ENCODE results near the gene NEUROD4. TPM values are rescaled to one million over a fixed set of nuclear protein-coding genes. Genes with fewer than 3 reads are reported as not detected.

The NEUROD4 gene
- 0.62 and 1.8 TPM in 2 replicates for total RNA-seq (ENCODE audit: low replicate concordance)

- H3K27me3 ChIP-seq: peaks cover 54% of the 10 kb centered on the region
- no peaks in the 10 kb centered on the region for H4K20me1 ChIP-seq (ENCODE audit: low read depth)
- H2AFZ ChIP-seq (replicated peaks): peak within 1 kb of the TSS; percentile 68
- no peaks in the 10 kb centered on the region for H3K36me3 ChIP-seq
- H3K27ac Mint-ChIP-seq: peak within 1 kb of the TSS; percentile 12
- H3K4me3 Mint-ChIP-seq: peak within 1 kb of the TSS; percentile 76
- H3K9ac ChIP-seq: no peak within 1 kb of the TSS
- no peak within 1 kb of the TSS for H3K27ac ChIP-seq
- peaks cover 23% of the 10 kb centered on the region for H3K4me1 Mint-ChIP-seq
- H3F3A ChIP-seq (ENCODE audit: low read depth): no peaks in the 10 kb centered on the region
- H3K9me3 ChIP-seq (ENCODE audit: low read depth): no peaks in the 10 kb centered on the region
- H3K9me3 Mint-ChIP-seq: no peaks in the 10 kb centered on the region
- H3K27me3 Mint-ChIP-seq (ENCODE audit: insufficient read depth, low read depth): peaks cover 15% of the 10 kb centered on the region
- DNase-seq (ENCODE audit: low spot score): peak; percentile 96
- peak within 1 kb of the TSS; percentile 62 for H3K4me2 ChIP-seq
- H3K4me3 ChIP-seq: peak within 1 kb of the TSS; percentile 28
- no peaks in the 10 kb centered on the region for H3K79me2 ChIP-seq (ENCODE audit: low read depth)
- TF ChIP-seq, protein P1, sequence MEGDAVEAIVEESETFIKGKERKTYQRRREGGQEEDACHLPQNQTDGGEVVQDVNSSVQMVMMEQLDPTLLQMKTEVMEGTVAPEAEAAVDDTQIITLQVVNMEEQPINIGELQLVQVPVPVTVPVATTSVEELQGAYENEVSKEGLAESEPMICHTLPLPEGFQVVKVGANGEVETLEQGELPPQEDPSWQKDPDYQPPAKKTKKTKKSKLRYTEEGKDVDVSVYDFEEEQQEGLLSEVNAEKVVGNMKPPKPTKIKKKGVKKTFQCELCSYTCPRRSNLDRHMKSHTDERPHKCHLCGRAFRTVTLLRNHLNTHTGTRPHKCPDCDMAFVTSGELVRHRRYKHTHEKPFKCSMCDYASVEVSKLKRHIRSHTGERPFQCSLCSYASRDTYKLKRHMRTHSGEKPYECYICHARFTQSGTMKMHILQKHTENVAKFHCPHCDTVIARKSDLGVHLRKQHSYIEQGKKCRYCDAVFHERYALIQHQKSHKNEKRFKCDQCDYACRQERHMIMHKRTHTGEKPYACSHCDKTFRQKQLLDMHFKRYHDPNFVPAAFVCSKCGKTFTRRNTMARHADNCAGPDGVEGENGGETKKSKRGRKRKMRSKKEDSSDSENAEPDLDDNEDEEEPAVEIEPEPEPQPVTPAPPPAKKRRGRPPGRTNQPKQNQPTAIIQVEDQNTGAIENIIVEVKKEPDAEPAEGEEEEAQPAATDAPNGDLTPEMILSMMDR (IDR thresholded peaks at IDR 0.05): no peak
- TF ChIP-seq EZH2 (IDR thresholded peaks at IDR 0.05) (no peak), EZH2phosphoT487 (IDR thresholded peaks at IDR 0.05) (no peak)
- peaks cover 13% of the 10 kb centered on the region for H3K4me1 ChIP-seq
- no peaks in the 10 kb centered on the region for H3K36me3 Mint-ChIP-seq
These were observed at the start of gene NEUROD4 for GRCh38 chr12:55019784-55020183. NEUROD4 (plus strand) TSS chr12:55019974; CDS start chr12:55026440, 6,466 bp downstream.

DNA sequence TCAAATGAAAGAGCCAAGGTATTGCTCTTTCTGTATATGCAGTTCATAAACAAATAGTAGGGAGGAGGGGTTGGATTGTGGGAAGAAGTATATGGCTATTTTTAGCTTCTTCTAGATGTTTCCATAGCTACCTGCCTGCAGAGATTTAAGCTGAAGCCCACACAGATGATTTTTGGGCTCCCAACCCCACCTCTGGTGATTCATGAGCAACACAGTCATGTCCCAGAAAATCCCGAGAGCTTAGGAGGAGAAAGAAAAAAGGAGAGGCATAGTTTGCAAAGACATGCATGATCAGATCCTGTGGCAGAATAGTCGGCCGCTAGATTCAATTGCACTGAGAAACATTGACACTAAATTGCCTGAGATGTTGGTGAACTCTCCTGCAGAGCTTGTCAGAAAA, 49.0 kb upstream of the NEUROD4 start:
- no peak overlapping the region for H3K4me3 ChIP-seq

GRCh38 chr12:54973556-54973955, 46.2 kb upstream of the NEUROD4 start:
- Mint-ChIP-seq H3K27ac (no peak overlapping the region), H3K4me1 (peaks cover 24% of the 10 kb centered on the region), H3K4me3 (no peak overlapping the region), H3K27me3 (ENCODE audit: insufficient read depth, low read depth) (peaks cover 3% of the 10 kb centered on the region), H3K9me3 (no peaks in the 10 kb centered on the region), H3K36me3 (no peaks in the 10 kb centered on the region)
- no peaks in the 10 kb centered on the region for H3K27me3 ChIP-seq
- no peaks in the 10 kb centered on the region for H3F3A ChIP-seq (ENCODE audit: low read depth)
- no peaks in the 10 kb centered on the region for H4K20me1 ChIP-seq (ENCODE audit: low read depth)
- TF ChIP-seq EZH2phosphoT487 (IDR thresholded peaks at IDR 0.05) (no peak), EZH2 (IDR thresholded peaks at IDR 0.05) (no peak)
- TF ChIP-seq, protein P1 (IDR thresholded peaks at IDR 0.05): no peak
- H2AFZ ChIP-seq (replicated peaks): no peak overlapping the region
- peaks cover 16% of the 10 kb centered on the region for H3K4me1 ChIP-seq
- no peaks in the 10 kb centered on the region for H3K9me3 ChIP-seq (ENCODE audit: low read depth)
- no peak overlapping the region for H3K4me3 ChIP-seq
- no peaks in the 10 kb centered on the region for H3K36me3 ChIP-seq
- H3K9ac ChIP-seq: no peak overlapping the region
- H3K79me2 ChIP-seq (ENCODE audit: low read depth): no peaks in the 10 kb centered on the region
- H3K27ac ChIP-seq: no peak overlapping the region
- no peak for DNase-seq (ENCODE audit: low spot score)
- H3K4me2 ChIP-seq: no peak overlapping the region

More for the DNA sequence above, 49.0 kb upstream of the NEUROD4 start:
- no peaks in the 10 kb centered on the region for H4K20me1 ChIP-seq (ENCODE audit: low read depth)
- Mint-ChIP-seq H3K27ac (no peak overlapping the region), H3K4me1 (peaks cover 11% of the 10 kb centered on the region), H3K36me3 (no peaks in the 10 kb centered on the region), H3K9me3 (no peaks in the 10 kb centered on the region), H3K27me3 (ENCODE audit: insufficient read depth, low read depth) (peaks cover 3% of the 10 kb centered on the region), H3K4me3 (no peak overlapping the region)
- no peak overlapping the region for H3K27ac ChIP-seq
- no peaks in the 10 kb centered on the region for H3K79me2 ChIP-seq (ENCODE audit: low read depth)
- TF ChIP-seq EZH2 (IDR thresholded peaks at IDR 0.05) (no peak), EZH2phosphoT487 (IDR thresholded peaks at IDR 0.05) (no peak)
- TF ChIP-seq, protein P1 (IDR thresholded peaks at IDR 0.05): no peak
- H3K4me2 ChIP-seq: no peak overlapping the region
- DNase-seq (ENCODE audit: low spot score): no peak
- H3K9me3 ChIP-seq (ENCODE audit: low read depth): no peaks in the 10 kb centered on the region
- no peaks in the 10 kb centered on the region for H3F3A ChIP-seq (ENCODE audit: low read depth)
- no peaks in the 10 kb centered on the region for H3K27me3 ChIP-seq
- peaks cover 2% of the 10 kb centered on the region for H3K4me1 ChIP-seq
- no peak overlapping the region for H2AFZ ChIP-seq (replicated peaks)
- H3K36me3 ChIP-seq: no peaks in the 10 kb centered on the region
- H3K9ac ChIP-seq: no peak overlapping the region

All from neural progenitor cell (in vitro differentiated cells).